ENCODE data around the gene PRR5L.
A peak's percentile ranks its signal among the peaks of the same experiment; 100 is the strongest.
"Not testable (repeated sequence)": the region's sequence is repeated elsewhere in the genome, so short reads cannot be mapped to it uniquely, and the experiment has no call there.

PRR5L gene

DNA sequence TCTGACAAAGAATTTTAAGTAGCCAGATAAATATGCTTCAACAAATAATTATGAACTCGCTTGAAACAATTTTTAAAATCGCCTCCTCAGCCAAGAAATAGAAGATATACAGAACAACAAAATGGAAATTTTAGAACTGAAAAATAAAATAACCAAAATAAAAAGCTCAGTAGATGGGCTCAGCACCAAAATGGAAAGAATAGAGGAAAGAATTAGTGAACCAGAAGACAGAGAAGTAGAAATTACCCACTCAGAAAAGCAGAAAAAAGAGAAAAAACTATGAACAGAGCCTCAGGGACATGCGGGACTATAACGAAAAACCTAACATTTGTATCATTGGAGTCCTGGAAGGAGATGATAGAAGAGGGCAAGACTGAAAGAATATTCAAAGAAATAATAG, 14.2 kb upstream of the PRR5L start:
- no peak for DNase-seq

DNA sequence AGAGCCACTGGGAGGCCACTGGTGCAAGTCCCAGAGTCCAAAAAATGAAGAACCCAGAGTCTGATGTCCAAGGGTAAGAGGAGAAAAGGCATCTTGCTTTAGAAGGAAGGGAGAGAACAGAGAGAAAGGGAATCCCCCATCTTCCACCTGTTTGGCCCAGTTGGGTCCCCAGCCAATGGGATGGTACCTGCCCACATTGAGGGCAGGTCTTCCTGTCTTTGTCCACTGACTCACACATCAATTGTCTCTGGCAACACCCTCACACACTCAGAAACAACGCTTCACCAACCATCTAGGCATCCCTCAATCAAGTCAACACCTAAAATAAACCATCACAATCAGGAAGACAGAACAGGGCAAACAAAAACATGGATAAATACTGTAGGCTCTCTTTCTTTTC, 13.2 kb upstream of the PRR5L start:
- DNase-seq: no peak

DNA sequence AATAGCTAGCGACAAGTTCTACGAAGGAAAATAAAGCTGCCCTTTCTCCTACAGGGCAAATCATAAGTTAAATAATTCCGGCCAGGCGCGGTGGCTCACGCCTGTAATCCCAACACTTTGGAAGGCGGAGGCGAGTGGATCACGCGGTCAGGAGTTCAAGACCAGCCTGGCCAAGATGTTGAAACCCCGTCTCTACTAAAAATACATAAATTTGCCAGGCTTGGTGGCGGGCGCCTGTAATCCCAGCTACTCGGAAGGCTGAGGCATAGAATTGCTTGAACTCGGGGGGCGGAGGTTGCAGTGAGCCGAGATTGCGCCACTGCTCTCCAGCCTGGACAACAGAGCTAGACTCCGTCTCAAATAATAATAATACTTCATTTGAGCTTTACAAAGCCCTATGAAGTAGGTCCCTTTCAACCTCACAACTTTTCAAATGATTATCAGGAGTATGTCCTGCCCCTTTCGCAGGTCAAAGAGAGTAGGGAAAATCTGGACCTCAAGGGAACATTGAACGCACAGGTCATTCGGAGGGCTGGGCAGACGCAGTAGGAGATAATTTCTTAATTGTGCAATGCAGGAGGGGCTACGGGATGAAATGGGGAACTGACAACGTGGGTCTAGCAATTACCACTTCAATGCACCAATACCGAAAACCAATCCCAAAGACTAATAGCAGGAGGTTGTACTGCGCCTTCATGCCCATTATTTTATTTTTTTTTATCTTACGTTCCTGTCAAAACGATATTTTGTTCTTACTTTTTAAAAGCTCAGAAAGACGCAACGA, 7.5 kb upstream of the PRR5L start:
- no peak for DNase-seq

DNA sequence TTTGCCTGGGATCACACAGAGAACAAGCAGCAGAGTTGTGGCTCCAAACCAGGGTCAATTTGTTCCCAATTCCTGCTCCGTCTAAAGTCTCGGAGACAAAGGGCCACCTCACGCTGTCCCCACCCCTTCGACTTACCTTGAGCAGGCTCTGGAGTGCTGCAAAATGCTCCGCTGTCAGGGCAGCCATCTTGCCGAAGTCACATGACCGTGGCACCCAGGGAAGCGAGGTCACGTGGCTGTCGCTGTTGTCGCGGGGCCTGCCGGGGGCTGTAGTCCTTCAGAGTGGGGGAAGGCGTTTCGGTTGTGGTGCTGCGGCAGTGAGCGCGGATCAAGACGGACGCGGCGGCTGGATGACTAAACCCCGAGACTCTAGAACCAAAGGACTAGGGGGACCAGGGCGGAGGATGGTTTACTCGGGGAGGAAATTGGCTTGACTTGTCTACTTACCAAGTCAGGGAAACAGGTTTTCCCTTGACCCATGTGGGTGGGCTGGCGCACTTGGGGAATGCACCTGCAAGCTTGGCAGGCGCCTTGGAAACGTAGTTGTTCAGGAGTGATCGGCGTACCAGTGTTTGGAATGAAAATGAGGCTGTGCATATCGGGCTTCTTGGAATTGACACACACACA, 6.7 kb upstream of the PRR5L start, which contains the start of gene COMMD9:
Gene COMMD9 (minus strand): TSS at position 199 of the 627 bp plus-strand sequence. CDS start 12 bp downstream, at position 187.
- DNase-seq: peak; percentile 91

DNA sequence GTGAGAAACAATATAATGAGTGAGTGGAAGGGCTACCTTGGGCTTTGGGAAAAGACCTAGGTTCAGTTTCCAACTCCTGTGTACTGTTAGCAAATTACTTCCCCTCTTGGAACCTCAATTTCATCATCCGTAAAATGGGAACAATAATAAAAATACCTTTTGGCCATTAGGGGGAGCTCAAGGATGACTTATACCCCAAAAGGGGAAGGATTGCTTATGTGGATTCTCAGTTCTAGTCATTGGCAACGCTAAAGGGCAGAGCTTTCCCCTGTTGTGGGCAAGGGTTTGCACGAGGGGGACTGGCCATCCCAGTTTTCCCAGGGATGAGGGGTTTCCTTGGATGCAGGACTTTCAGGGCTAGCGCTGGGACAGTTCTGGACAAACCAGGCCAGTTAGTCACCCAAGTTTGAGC, 3.8 kb upstream of the PRR5L start:
- no peak for DNase-seq

DNA sequence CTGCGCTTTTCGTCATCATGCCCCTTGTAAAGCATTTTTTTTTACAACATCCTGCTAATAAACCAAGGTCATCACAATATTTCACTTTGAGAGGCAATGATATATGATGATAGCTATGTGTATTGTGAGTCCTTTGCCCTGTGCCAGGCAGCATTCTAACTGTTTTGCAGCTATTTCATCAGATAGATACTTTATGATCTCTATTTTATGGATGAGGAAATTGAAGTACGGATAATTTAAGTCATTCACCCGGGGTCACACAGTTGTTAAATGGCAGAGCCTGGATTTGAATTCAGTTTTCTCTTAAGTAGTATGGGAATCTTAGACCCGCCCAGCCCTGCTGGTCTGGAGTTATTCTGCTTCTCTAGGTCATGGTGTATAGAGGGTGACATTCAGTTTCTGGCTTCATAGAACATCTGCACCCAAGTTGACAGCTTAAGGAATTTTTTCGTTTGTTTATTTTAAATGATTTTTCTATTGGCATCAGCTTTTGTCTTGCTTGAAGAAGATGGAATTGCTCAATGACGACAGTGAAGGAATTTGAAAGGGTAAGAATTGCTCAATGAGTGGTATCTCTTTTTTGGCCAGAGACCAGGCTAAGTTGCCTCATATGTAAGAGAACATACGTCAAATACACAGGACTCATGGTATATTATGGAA, 926 bp downstream of the PRR5L start:
- no peak for DNase-seq

DNA sequence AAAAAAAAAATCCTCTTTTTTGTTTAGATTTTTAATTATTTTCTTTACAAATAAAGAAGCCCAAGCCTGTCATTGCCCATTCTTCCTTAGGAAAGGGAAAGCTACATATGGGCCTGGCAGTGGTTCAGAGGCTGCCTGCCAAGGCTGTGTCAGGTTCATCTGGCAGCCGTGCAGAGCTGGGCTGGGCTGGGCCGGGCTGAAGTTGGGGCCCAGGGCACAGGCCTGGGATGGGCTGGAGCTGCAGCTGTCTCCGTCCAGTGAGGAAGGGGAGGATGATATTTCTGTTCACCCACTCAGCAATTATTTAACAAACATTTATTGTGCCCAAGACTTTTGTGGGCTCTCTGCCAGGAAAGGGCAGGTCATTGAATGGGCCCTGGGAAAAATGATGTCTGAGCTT, 4.6 kb downstream of the PRR5L start:
- DNase-seq: no peak

DNA sequence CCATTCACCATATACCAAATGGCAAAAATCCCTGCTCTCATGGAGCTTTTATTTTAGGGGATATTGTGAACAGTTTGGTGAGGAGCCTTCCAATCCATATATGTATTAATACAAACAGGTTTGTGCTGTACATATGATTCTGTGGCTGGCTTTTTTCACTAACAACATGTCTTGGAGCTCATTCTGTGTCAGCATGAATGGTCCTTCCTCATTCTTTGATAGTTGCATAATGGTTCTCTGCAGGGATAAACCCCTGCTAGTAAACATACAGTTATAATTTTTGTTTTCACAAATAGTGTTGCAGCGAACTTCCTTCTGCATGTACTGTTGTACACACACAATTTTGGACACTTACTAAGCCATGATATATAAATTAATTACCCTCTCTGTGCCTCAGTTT, 8.3 kb downstream of the PRR5L start:
- DNase-seq: no peak

DNA sequence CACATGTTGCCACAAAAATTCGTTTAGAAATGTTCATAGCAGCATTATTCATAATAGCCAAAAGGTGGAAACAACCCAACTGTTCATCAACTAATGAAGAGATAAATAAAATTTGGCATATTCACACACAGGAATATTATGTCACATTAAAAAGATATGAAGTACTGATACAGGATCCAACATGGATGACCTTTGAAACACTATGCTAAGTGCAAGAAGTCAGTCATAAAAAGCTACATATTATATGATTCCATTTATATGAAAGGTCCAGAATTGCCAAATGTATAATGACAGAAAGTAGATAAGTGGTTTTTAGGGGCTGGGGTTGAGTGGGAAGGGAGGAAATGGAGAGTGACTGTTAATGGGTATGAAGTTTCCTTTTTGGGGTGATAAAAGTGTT, 9.0 kb downstream of the PRR5L start:
- DNase-seq: no peak

DNA sequence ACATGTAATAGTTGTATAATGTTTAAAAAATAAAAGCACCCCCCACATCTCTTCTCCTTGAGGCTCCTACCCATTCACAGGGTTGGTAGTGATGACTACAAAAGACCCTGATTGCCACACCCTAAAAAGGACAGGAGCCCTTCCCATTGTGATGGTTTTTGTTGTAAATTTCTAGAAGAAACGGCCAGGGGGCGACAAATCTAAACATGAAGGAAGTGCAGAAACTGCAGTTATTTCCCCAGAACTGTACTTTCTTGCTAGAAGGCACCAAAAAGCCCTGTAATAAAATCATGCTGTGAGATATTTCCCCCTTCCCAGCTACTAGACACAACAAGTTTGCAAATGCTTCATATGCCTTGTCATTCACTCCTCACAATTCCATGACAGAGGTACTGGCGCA, 10.8 kb downstream of the PRR5L start:
- no peak for DNase-seq

DNA sequence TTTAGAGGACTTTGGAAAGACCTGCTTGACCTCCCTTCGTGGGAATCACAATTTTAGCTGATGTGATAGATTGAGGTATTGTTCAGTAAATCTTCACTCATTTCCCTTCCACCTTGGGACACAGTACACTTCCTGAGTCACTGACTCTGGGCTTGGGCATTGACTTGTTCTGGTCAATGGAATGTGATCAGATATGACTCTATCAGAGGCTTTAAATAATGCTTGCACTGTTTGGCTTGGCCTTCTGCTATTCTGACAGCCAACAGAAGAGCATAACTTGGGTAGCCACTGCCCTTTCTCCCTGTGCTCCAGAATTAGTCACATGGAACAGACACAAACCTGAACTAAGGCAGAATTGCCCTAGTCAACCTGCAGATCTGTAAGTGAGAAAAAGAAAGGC, 12.5 kb downstream of the PRR5L start:
- DNase-seq: no peak

DNA sequence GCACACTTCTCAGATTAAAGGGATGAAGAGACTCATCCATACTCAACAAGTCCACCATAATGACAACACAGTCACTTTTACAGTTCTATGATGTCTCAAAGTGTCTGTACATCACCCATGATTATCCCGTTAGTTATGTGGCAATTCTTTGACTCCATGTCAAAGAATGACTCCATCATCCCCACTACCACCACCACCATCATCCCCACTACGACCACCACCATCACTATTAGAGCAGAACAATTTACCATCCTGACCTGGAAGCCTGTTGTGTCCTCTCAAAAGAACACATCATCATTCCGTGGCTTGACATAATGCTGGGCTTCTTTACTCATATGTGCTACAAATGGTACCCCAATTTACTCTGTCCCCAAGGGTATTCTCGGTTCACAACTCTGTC, 13.7 kb downstream of the PRR5L start:
- no peak for DNase-seq

DNA sequence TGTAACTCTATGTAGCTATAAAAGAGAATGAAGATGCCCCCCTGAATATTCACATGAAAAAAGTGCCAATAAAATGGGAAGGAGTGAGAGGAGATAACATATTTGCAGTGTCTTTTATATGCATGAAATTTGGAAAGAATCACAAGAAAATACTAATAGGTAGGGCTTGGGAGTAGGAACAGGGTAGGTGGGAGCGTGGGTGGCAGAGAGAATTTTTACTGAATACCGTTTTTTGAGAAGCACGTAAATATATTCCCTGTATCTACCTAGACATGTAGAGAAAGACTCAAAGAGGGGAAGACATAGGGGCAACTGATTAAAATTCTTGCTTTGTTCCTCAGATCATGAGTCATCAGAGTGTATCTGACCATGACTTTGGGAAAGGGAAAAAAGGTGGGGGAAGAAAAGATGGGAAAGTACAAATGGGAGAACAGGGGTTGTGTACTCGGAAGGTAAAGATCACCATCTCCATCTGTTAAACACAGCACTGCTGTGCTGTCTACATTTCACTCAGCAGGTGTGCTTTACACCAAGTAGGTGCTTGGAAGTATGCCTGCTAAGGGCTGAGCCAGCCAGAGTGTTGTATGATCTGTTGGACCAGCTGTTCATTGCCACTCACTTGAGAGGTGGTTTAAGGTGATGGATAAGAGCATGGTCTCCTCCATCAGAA, 16.0 kb downstream of the PRR5L start:
- DNase-seq: no peak

DNA sequence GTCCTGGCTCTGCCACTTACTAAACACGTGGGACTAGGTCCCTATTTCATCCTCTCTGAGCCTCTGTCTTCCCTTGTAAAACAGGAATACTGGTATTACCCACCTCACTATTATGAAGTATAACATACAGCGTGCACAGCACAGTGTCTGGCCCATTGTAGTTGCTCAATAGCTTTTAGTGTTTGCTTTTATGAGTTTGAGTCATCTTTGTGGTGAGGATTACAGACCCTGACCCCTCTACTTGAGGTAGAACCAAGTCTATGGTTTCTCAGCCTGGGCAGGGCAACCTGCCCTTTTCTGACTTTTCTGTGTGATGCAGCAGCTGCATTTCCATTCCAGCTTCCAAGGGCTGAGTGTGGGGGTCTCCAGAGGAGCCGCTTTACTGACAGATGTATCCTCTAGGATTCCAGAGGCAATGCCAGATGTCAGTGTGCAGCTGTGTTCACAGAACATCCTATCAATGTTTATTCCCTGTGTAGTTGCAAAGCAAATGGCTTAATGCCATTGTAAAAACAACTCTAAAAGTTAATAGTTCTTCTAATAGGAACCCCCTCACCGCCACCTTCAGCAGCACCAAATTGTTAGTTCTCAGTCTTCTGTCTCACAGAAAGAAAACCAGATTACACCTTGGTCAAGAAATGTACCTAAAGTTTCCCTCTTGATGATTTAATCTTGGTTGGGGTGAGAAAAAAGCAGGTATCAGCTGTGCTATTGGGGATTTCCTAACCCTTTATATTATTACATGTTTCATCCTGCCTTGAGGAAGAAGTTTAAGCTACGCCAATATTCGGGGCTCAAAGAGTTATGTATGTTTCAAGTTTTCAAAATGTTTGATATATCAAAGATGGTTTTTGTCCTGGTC, 16.8 kb downstream of the PRR5L start:
- DNase-seq: no peak

DNA sequence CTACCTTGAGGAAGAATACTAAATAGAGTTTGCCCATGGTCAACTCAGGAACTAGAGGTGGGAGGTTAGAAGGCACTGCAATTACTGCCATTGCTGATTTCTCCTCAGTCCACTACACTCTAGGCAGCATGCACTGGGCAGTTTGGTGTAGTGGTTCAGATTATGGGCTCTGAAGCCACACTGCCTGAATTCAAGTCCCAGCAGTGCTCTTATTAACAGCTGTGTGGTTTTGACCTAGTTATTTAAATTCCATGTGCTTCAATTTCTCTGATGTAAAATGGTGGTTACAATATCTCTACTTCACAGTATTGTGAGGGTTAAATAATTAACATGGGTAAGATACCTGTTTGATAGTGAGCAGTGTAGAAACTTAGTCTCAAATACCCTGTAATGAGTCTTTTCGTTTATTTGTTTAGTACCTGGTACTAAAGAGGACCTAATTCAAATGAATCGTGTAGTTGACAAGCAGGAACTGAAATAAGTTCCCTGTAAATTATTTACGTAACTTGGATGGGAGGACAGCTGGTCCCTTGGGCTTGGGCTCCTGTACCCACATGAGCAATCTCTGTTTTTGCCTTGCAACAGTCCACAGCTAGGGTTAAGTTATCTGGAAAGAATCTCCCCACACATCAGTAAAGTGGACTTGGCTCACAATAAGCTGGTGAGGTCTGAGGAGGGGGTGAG, 17.8 kb downstream of the PRR5L start:
- no peak for DNase-seq

DNA sequence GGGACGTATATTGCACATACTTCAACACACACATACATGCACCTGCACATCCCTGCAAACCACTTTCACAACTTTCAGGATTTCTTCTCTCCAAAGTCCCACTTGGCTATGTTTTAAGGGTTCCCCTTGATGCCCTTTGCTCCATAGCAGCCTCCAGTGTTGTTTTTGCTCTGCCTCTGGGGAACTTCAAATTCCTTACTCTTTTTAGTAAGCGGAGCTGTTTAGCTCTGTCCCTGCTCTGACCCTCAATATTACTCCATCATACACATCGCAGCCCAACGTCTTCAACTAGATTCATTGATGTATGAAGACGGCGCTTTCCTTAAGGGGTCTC, 18.3 kb downstream of the PRR5L start:
- no peak for DNase-seq

DNA sequence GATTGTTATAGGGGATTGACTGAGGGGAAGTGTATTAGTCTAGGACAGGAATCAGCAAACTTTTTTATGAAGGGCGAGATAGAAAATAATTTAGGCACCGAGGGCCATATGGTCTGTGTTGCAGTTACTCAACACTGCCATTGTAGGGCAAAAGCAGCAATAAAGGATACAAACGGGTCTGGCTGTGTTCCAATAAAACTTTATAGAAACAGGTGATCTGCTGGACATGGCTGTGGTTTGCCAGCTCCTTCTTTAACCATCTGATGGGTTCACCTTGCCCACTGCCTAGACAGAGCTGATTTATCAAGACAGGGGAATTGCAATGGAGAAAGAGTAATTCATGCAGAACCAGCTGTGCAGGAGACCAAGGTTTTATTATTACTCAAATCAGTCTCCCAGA, 20.0 kb downstream of the PRR5L start:
- DNase-seq: no peak

DNA sequence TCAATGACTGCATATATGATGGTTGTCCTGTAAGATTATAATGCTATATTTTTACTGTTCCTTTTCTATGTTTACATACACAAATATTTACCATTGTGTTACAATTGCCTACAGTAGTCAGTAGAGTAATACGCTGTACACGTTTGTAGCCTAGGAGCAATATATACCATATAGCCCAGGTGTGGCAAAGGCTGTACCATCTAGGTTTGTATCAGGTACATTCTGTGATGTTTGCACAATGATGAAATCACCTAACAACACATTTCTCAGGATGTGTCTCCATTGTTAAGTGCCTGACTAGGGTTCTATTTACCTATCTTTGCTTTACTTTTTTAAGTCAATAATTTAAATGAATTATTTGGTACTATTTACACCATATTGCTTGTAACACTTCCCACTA, 21.9 kb downstream of the PRR5L start:
- no peak for DNase-seq

DNA sequence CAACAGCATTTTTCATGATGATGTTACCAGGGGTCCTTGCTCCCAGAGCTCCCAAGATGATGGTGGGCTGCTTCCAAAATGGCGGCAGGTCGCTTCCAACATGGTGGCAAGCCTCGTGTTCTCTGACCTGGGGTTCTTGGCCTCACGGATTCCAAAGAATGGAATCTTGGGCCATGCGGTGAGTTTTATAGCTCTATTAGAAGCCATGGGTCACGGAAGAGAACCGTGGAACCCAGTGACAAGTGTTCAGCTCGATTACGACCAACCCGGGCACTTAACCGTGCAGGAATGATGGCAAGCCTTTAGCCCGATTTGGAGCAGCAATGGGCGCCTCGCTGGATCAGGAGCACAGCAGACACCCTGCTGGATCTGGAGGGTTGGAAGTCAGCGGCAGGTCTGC, 28.9 kb downstream of the PRR5L start:
- DNase-seq: not testable (repeated sequence)

DNA sequence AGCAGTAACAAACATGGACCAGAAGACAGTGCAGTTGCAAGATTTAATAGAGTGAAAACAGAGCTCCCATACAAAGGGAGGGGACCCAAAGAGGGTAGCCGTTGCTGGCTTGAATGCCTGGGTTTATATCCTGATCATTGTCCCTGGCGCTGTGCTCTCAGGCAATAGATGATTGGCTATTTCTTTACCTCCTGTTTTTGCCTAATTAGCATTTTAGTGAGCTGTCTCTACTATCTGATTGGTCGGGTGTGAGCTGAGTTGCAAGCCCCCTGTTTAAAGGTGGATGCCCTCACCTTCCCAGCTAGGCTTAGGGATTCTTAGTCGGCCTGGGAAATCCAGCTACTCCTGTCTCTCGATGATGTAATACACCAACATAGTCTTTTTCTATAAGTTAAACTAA, 29.3 kb downstream of the PRR5L start:
- not testable (repeated sequence) for DNase-seq

DNA sequence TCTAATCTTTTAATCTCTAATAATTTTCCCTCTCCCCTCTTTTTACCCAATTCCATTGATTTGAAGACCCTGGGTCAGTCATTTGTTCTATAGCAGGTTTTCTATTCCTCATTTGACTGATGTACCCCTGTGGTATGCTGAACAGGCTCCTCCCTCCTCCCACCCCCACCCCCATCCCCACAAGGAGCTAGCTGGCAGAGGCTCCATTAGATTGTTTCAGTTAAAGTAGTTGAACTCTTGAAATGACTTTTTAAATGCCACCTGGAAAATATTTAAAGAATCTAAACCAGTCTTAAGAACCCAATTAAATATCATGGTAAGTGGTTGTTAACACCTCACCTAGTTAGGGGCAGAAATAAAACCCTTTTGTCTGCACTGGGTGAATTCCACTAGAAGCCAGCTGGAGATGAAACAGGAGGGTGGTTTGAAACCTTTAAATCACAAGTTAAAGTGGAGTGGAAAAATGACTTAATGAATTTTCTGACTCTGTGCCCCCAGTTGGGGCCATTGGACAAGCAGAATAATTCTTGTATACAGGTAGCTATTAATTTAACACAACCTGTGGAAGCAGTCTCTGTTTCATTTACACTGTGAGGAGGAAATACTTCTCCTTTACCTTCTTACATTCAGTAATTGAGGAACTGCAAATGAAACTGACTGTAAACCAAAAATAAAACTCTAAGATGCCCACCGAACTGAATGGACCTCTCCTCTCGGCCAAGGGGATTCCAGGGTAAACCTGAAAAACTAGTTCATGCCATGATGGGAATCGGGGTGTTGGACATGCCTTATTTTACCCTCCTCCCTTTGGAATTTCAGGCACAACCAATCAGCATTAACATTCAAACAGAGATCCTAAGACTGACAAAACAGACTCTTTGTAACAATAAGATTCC, 30.7 kb downstream of the PRR5L start:
- no peak for DNase-seq
